ENCODE results near the gene RAI1.

DNA sequence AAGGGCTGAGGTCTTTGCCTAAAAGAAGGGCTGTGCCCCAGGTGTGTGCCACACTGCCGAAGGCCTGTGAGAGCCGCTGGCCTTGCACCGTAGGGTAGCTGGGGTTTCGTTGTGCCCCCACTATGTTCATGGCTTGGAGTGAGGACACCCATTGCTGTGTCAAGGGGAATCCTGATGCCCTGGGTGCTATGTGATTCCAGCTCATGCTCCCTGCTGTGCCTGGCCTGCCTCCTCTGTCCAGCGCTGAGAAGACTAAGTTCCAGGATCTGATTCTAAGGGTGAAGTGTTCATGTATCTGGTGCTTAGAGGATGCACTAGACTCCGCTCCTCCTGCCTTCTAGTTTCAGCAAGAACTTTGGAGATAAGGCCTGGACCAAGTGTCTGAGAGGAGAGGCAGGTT lies 108.2 kb downstream of the RAI1 start:
- no peak for TF ChIP-seq POLR2A (IDR thresholded peaks at IDR 0.05; ENCODE audit: low read length)
- no peak for TF ChIP-seq GATA1 (IDR thresholded peaks at IDR 0.05; ENCODE audit: low read depth, low read length)

Measured in erythroblast (primary cell).